Neuron (in vitro differentiated cells): ENCODE results near the gene FXYD7.

Experiments used
- H2AFZ ChIP-seq: one replicate; pipeline ENCODE4 v1.6.1; 2013; ENCODE audit warnings: low read depth, mild to moderate bottlenecking, inconsistent platforms, low read length, moderate library complexity
- H3K27me3 ChIP-seq: one replicate; pipeline ENCODE4 v1.6.1; 2013; ENCODE audit warnings: low read length; ENCODE audit not compliant: insufficient read depth
- H3K36me3 ChIP-seq: one replicate; pipeline ENCODE4 v1.6.1; 2013; ENCODE audit warnings: low read length; ENCODE audit not compliant: insufficient read depth
- H3K4me1 ChIP-seq: one replicate; pipeline ENCODE4 v1.6.1; 2013; ENCODE audit warnings: low read length; ENCODE audit not compliant: insufficient read depth
- H3K4me3 ChIP-seq: 2 replicates; pipeline ENCODE4 v1.5.1; 2013; ENCODE audit warnings: mild to moderate bottlenecking, low read length, moderate library complexity
- H3K9me3 ChIP-seq: one replicate; pipeline ENCODE4 v1.6.1; 2013; ENCODE audit warnings: low read length

Gene FXYD7

GRCh38 chr19:35116072-35116801 is 26.8 kb upstream of the FXYD7 start:
- H3K27me3 ChIP-seq = peaks cover 20% of the 10 kb centered on the region
- no peaks in the 10 kb centered on the region for H3K9me3 ChIP-seq
- H3K4me3 ChIP-seq = no peak overlapping the region
- no peak overlapping the region for H2AFZ ChIP-seq
- H3K4me1 ChIP-seq = peaks cover 11% of the 10 kb centered on the region
- no peaks in the 10 kb centered on the region for H3K36me3 ChIP-seq

- Histone ChIP-seq H3K4me1 (peaks cover 11% of the 10 kb centered on the region), H2AFZ (no peak overlapping the region), H3K9me3 (no peaks in the 10 kb centered on the region), H3K36me3 (no peaks in the 10 kb centered on the region), H3K27me3 (peaks cover 20% of the 10 kb centered on the region), H3K4me3 (no peak overlapping the region)
Observed at GRCh38 chr19:35117116-35117515, 25.9 kb upstream of the FXYD7 start.

- Histone ChIP-seq H2AFZ (no peak overlapping the region), H3K36me3 (no peaks in the 10 kb centered on the region), H3K9me3 (no peaks in the 10 kb centered on the region), H3K27me3 (peaks cover 20% of the 10 kb centered on the region), H3K4me1 (peaks cover 13% of the 10 kb centered on the region), H3K4me3 (no peak overlapping the region)
Observed at GRCh38 chr19:35117799-35118198, 25.3 kb upstream of the FXYD7 start.

- Histone ChIP-seq H3K4me1 (peaks cover 19% of the 10 kb centered on the region), H3K27me3 (peaks cover 20% of the 10 kb centered on the region), H3K4me3 (no peak overlapping the region), H3K9me3 (no peaks in the 10 kb centered on the region), H2AFZ (no peak overlapping the region), H3K36me3 (no peaks in the 10 kb centered on the region)
Observed at GRCh38 chr19:35118268-35119020, 24.6 kb upstream of the FXYD7 start.

- Histone ChIP-seq H3K4me3 (no peak overlapping the region), H3K27me3 (peaks cover 20% of the 10 kb centered on the region), H3K9me3 (no peaks in the 10 kb centered on the region), H3K36me3 (no peaks in the 10 kb centered on the region), H3K4me1 (peaks cover 19% of the 10 kb centered on the region), H2AFZ (no peak overlapping the region)
Observed at GRCh38 chr19:35119091-35119490, 24.0 kb upstream of the FXYD7 start.

- H3K4me1 ChIP-seq = peaks cover 15% of the 10 kb centered on the region
- H3K27me3 ChIP-seq = peaks cover 20% of the 10 kb centered on the region
- no peak overlapping the region for H3K4me3 ChIP-seq
Observed at GRCh38 chr19:35119578-35120155, 23.4 kb upstream of the FXYD7 start.

GRCh38 chr19:35120492-35120891 is 22.6 kb upstream of the FXYD7 start:
- Histone ChIP-seq H3K4me1 (peaks cover 11% of the 10 kb centered on the region), H3K27me3 (peaks cover 20% of the 10 kb centered on the region), H3K36me3 (no peaks in the 10 kb centered on the region), H2AFZ (no peak overlapping the region), H3K4me3 (no peak overlapping the region), H3K9me3 (no peaks in the 10 kb centered on the region)

More at GRCh38 chr19:35119578-35120155, 23.4 kb upstream of the FXYD7 start:
- Histone ChIP-seq H2AFZ (no peak overlapping the region), H3K9me3 (no peaks in the 10 kb centered on the region), H3K36me3 (no peaks in the 10 kb centered on the region)

- Histone ChIP-seq H3K27me3 (peaks cover 18% of the 10 kb centered on the region), H3K36me3 (no peaks in the 10 kb centered on the region), H3K4me1 (peaks cover 11% of the 10 kb centered on the region), H2AFZ (no peak overlapping the region), H3K4me3 (no peak overlapping the region), H3K9me3 (no peaks in the 10 kb centered on the region)
Observed at GRCh38 chr19:35120898-35121297, 22.2 kb upstream of the FXYD7 start.

- no peak overlapping the region for H2AFZ ChIP-seq
- no peaks in the 10 kb centered on the region for H3K36me3 ChIP-seq
- peaks cover 7% of the 10 kb centered on the region for H3K4me1 ChIP-seq
- H3K9me3 ChIP-seq = no peaks in the 10 kb centered on the region
- peaks cover 7% of the 10 kb centered on the region for H3K27me3 ChIP-seq
- H3K4me3 ChIP-seq = no peak overlapping the region
Observed at GRCh38 chr19:35122687-35123551, 20.1 kb upstream of the FXYD7 start.

- no peak overlapping the region for H2AFZ ChIP-seq
- no peaks in the 10 kb centered on the region for H3K9me3 ChIP-seq
- peaks cover 4% of the 10 kb centered on the region for H3K27me3 ChIP-seq
- H3K4me1 ChIP-seq = peaks cover 7% of the 10 kb centered on the region
- no peak overlapping the region for H3K4me3 ChIP-seq
- H3K36me3 ChIP-seq = no peaks in the 10 kb centered on the region
Observed at GRCh38 chr19:35123573-35123972, 19.5 kb upstream of the FXYD7 start.

- no peak overlapping the region for H3K4me3 ChIP-seq
- no peak overlapping the region for H2AFZ ChIP-seq
- H3K4me1 ChIP-seq = peaks cover 7% of the 10 kb centered on the region
- no peaks in the 10 kb centered on the region for H3K9me3 ChIP-seq
- no peaks in the 10 kb centered on the region for H3K27me3 ChIP-seq
- H3K36me3 ChIP-seq = no peaks in the 10 kb centered on the region
Observed at GRCh38 chr19:35124098-35125060, 18.7 kb upstream of the FXYD7 start.

GRCh38 chr19:35125270-35125717 is 17.8 kb upstream of the FXYD7 start:
- Histone ChIP-seq H3K27me3 (no peaks in the 10 kb centered on the region), H3K9me3 (no peaks in the 10 kb centered on the region), H2AFZ (no peak overlapping the region), H3K4me1 (peaks cover 7% of the 10 kb centered on the region), H3K36me3 (no peaks in the 10 kb centered on the region), H3K4me3 (no peak overlapping the region)
